OCI-LY1 (cell line): ENCODE data around the gene DNAAF8.

Source experiments
- H2AFZ ChIP-seq: fragments of 200-600 bp; sonication (generic), shearing (Covaris generic); 2 replicates; pipeline ENCODE4 v1.6.0; 2014; ENCODE audit warnings: antibody characterized with exemption, mild to moderate bottlenecking, low read length
- H3F3A ChIP-seq: fragments of 200-600 bp; sonication (generic), shearing (Covaris generic); 2 replicates; pipeline ENCODE4 v1.6.0; 2014; ENCODE audit warnings: mild to moderate bottlenecking, antibody characterized with exemption, low read length, moderate library complexity; ENCODE audit not compliant: insufficient read depth
- H3K27ac ChIP-seq: fragments of 200-600 bp; sonication (generic); 2 replicates; pipeline ENCODE4 v1.5.1; 2014; ENCODE audit warnings: low read length, mixed run types, mild to moderate bottlenecking, low read depth; ENCODE audit not compliant: poor library complexity, severe bottlenecking
- H3K27me3 ChIP-seq: fragments of 200-600 bp; sonication (generic); 2 replicates; pipeline ENCODE4 v1.6.0; 2014; ENCODE audit warnings: antibody characterized with exemption, mild to moderate bottlenecking, low read length, moderate library complexity; ENCODE audit not compliant: insufficient read depth
- H3K36me3 ChIP-seq: fragments of 200-600 bp; sonication (generic); 2 replicates; pipeline ENCODE4 v1.6.1; 2014; ENCODE audit warnings: mild to moderate bottlenecking, antibody characterized with exemption, low read length, moderate library complexity, mixed read lengths; ENCODE audit not compliant: insufficient read depth
- H3K4me1 ChIP-seq: fragments of 200-600 bp; sonication (generic); 2 replicates; pipeline ENCODE4 v1.5.1; 2014; ENCODE audit warnings: mild to moderate bottlenecking, low read length, moderate library complexity; ENCODE audit not compliant: insufficient read depth, severe bottlenecking
- H3K4me2 ChIP-seq: fragments of 200-600 bp; sonication (generic), shearing (Covaris generic); 2 replicates; pipeline ENCODE4 v1.6.1; 2014; ENCODE audit warnings: low read length
- H3K4me3 ChIP-seq: fragments of 200-600 bp; sonication (generic); 2 replicates; pipeline ENCODE4 v1.5.1; 2014; ENCODE audit warnings: low read length, low read depth, mild to moderate bottlenecking, mixed read lengths; ENCODE audit not compliant: poor library complexity, severe bottlenecking
- H3K79me2 ChIP-seq: fragments of 200-600 bp; shearing (Covaris generic); 2 replicates; pipeline ENCODE4 v1.6.1; 2016; ENCODE audit warnings: mixed run types, low read length, mixed read lengths; ENCODE audit not compliant: insufficient read depth
- H3K9ac ChIP-seq: fragments of 200-600 bp; sonication (generic), shearing (Covaris generic); 2 replicates; pipeline ENCODE4 v1.6.1; 2014; ENCODE audit warnings: mild to moderate bottlenecking, low read length, mixed read lengths
- H3K9me2 ChIP-seq: fragments of 200-600 bp; sonication (generic), shearing (Covaris generic); 2 replicates; pipeline ENCODE4 v1.6.1; 2014; ENCODE audit warnings: low read depth, mild to moderate bottlenecking, low read length, mixed read lengths
- H3K9me3 ChIP-seq: fragments of 200-600 bp; shearing (Covaris generic); 2 replicates; pipeline ENCODE4 v1.6.1; 2014; ENCODE audit warnings: low read length, mixed read lengths
- H4K20me1 ChIP-seq: fragments of 200-600 bp; sonication (generic), shearing (Covaris generic); 2 replicates; pipeline ENCODE4 v1.6.0; 2016; ENCODE audit warnings: mild to moderate bottlenecking, low read length; ENCODE audit not compliant: insufficient read depth
- EZH2 ChIP-seq: fragments of 200-600 bp; sonication (generic), shearing (Covaris generic); IDR thresholded peaks from 2 replicates; pipeline ENCODE4 v1.8.0; 2017; ENCODE audit warnings: borderline replicate concordance, mixed run types, mild to moderate bottlenecking, antibody characterized with exemption, low read length, moderate library complexity, mixed read lengths
- TF ChIP-seq, protein P1 (sequence below): fragments of 200-600 bp; sonication (generic), shearing (Covaris generic); IDR thresholded peaks from 2 replicates; pipeline ENCODE4 v1.5.1; 2017; ENCODE audit warnings: mild to moderate bottlenecking, antibody characterized with exemption, low read length, moderate library complexity, mixed read lengths

DNAAF8 gene

DNA sequence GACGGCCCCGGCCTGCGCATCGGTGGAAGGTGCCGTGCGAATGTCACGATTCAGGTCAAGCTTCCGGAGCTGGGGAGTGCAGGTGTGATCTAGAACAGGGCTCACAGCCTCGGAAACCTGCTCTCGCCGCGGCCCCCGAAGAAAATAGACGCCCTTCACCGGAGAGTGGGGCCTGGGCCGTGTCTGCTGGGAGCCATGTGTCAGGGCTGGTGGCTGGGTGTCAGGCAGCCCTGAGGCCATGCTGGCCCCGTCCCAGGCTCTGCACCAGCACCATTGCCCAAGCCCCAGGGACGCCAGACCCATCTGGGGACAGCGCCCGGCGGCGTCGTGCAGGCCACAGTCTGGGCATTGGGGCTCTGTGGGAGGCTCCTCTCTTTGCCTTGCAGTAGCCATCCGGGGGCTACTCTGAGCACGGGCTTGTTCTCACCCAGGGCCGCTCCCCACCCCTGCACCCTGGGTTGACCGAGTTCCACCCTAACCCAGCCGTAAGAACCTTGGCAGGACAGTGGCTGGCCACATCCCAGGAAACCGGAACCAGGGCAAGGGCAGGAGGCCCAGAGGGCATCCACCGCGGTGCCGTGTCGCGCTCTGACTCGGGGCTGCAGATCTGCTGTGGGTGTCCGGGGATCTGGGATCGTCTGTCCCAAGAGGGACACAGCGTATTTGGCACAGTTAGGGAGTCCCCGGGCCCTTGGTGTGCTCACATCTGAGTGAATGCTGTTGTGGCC, 46.2 kb upstream of the DNAAF8 start:
- Histone ChIP-seq H3K9me3 (no peaks in the 10 kb centered on the region), H3K4me3 (no peak overlapping the region), H3K9ac (no peak overlapping the region), H3K27ac (no peak overlapping the region), H3F3A (no peaks in the 10 kb centered on the region; the same call in 1 of the 2 replicates), H2AFZ (no peak overlapping the region), H3K4me2 (no peak overlapping the region), H4K20me1 (no peaks in the 10 kb centered on the region), H3K4me1 (peaks cover 8% of the 10 kb centered on the region), H3K79me2 (no peaks in the 10 kb centered on the region), H3K36me3 (peaks cover 20% of the 10 kb centered on the region; the same call in 1 of the 2 replicates), H3K9me2 (no peaks in the 10 kb centered on the region), H3K27me3 (no peaks in the 10 kb centered on the region)
- TF ChIP-seq EZH2, result no peak
- TF ChIP-seq, protein P1, sequence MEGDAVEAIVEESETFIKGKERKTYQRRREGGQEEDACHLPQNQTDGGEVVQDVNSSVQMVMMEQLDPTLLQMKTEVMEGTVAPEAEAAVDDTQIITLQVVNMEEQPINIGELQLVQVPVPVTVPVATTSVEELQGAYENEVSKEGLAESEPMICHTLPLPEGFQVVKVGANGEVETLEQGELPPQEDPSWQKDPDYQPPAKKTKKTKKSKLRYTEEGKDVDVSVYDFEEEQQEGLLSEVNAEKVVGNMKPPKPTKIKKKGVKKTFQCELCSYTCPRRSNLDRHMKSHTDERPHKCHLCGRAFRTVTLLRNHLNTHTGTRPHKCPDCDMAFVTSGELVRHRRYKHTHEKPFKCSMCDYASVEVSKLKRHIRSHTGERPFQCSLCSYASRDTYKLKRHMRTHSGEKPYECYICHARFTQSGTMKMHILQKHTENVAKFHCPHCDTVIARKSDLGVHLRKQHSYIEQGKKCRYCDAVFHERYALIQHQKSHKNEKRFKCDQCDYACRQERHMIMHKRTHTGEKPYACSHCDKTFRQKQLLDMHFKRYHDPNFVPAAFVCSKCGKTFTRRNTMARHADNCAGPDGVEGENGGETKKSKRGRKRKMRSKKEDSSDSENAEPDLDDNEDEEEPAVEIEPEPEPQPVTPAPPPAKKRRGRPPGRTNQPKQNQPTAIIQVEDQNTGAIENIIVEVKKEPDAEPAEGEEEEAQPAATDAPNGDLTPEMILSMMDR, result no peak

DNA sequence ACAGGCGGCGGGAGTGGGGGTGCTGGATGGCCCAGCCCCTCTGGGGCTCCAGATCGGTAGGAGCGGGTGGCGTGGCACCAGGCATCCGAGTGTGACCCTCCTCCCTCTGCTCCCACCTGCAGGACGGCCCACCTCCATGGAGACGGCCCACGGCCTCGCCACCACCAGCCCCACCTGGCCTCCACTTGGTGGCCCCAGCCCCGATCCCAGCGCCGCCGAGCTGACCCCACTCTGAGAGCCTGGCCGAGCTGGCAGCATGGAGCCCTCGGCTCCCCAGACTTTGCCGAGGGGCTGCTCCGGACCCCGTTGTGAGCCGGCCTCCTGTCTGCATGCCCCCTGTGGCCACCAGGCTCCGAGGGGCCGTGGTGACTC, 45.7 kb upstream of the DNAAF8 start:
- no peak for TF ChIP-seq EZH2
- TF ChIP-seq, protein P1, result no peak
- no peaks in the 10 kb centered on the region for H3K27me3 ChIP-seq
- H3K4me2 ChIP-seq, result no peak overlapping the region
- no peak overlapping the region for H3K27ac ChIP-seq
- H2AFZ ChIP-seq, result no peak overlapping the region
- H3K36me3 ChIP-seq, result peaks cover 15% of the 10 kb centered on the region; the same call in 1 of the 2 replicates
- peaks cover 9% of the 10 kb centered on the region for H3K4me1 ChIP-seq
- no peaks in the 10 kb centered on the region for H4K20me1 ChIP-seq
- H3K9ac ChIP-seq, result no peak overlapping the region
- no peaks in the 10 kb centered on the region; the same call in 1 of the 2 replicates for H3F3A ChIP-seq
- H3K9me2 ChIP-seq, result no peaks in the 10 kb centered on the region
- no peaks in the 10 kb centered on the region for H3K79me2 ChIP-seq
- no peaks in the 10 kb centered on the region for H3K9me3 ChIP-seq
- H3K4me3 ChIP-seq, result no peak overlapping the region

DNA sequence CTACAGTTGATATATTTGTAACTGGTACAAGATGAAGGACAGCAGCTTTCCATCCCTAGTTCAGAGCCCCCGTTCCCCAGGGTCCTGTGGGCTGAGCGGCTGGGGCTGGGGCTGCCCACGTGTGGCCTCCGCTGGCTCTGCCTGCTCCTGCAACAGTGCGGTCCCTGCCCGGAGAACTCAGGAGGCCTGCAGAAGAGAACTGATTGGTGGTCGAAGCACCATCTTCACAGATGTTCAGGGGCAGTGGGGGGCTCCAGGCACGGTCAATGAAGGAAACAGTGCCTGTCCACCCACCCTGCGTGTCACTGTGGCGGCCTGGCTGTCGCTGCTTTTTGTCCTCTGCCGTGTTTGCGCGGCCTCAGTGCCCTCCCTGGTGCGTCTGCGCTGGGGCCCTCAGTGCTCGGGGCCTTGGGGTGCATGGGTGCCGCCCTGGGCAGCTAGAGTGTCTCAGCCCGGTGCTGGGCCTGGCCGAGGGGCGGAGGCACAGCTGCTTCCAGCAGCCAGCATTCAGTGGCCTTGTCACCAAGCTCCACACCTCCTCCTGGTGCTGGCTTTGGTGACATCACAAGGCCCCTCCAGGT, 45.2 kb upstream of the DNAAF8 start:
- Histone ChIP-seq H3K36me3 (peaks cover 10% of the 10 kb centered on the region; the same call in 1 of the 2 replicates), H3K4me1 (peaks cover 9% of the 10 kb centered on the region), H3K9me2 (no peaks in the 10 kb centered on the region), H3F3A (no peaks in the 10 kb centered on the region; the same call in 1 of the 2 replicates), H3K4me3 (no peak overlapping the region), H3K4me2 (no peak overlapping the region), H3K27me3 (no peaks in the 10 kb centered on the region), H3K79me2 (no peaks in the 10 kb centered on the region), H4K20me1 (no peaks in the 10 kb centered on the region), H3K9ac (no peak overlapping the region), H3K9me3 (no peaks in the 10 kb centered on the region), H3K27ac (no peak overlapping the region), H2AFZ (no peak overlapping the region)
- no peak for TF ChIP-seq EZH2
- TF ChIP-seq, protein P1, result no peak
